ENCODE data around the gene CRYL1.

DNA sequence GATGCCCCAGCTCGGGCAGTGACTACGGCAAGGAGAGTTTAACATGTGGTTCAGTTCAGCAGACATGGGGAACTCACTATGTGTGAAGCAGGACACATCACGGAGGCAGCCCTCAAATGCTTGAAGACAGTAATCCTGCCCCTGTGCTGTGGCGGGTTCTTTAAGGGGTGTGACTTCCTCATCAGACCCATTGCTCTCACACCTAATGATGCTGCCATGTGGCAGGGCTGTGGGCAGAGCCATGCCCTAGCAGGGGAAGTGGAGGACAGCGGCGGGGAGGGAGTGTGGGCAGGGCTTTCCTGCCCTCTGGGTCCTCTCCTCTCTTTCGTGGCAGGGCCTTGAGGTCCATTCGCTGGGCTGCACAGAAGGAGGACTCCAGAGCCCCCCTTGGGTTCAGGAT lies 162.5 kb downstream of the CRYL1 start:
- TF ChIP-seq POLR2AphosphoS5 (IDR thresholded peaks at IDR 0.05; ENCODE audit: low read depth, low read length) (no peak), SIN3A (IDR thresholded peaks at IDR 0.05; ENCODE audit: borderline replicate concordance, insufficient read depth, low read length) (no peak)
- TF ChIP-seq, protein P1, sequence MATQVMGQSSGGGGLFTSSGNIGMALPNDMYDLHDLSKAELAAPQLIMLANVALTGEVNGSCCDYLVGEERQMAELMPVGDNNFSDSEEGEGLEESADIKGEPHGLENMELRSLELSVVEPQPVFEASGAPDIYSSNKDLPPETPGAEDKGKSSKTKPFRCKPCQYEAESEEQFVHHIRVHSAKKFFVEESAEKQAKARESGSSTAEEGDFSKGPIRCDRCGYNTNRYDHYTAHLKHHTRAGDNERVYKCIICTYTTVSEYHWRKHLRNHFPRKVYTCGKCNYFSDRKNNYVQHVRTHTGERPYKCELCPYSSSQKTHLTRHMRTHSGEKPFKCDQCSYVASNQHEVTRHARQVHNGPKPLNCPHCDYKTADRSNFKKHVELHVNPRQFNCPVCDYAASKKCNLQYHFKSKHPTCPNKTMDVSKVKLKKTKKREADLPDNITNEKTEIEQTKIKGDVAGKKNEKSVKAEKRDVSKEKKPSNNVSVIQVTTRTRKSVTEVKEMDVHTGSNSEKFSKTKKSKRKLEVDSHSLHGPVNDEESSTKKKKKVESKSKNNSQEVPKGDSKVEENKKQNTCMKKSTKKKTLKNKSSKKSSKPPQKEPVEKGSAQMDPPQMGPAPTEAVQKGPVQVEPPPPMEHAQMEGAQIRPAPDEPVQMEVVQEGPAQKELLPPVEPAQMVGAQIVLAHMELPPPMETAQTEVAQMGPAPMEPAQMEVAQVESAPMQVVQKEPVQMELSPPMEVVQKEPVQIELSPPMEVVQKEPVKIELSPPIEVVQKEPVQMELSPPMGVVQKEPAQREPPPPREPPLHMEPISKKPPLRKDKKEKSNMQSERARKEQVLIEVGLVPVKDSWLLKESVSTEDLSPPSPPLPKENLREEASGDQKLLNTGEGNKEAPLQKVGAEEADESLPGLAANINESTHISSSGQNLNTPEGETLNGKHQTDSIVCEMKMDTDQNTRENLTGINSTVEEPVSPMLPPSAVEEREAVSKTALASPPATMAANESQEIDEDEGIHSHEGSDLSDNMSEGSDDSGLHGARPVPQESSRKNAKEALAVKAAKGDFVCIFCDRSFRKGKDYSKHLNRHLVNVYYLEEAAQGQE (IDR thresholded peaks at IDR 0.05; ENCODE audit: insufficient read depth in 1 of 2, low read depth in 2 of 2, low read length in 2 of 2) = no peak
